HUDEP-2 (cell line): Measurements from ENCODE around the gene SHBG.
A peak's percentile ranks its signal among the peaks of the same experiment; 100 is the strongest.
"Not testable (repeated sequence)": the region's sequence is repeated elsewhere in the genome, so short reads cannot be mapped to it uniquely, and the experiment has no call there.

Experiments used
- DNase-seq, 76 experiments: peaks; one replicate each; lab custom pipeline; 2025; ENCODE audit not compliant: unreplicated experiment in 76 of 76; lab: John Stamatoyannopoulos, UW

The SHBG gene

DNA sequence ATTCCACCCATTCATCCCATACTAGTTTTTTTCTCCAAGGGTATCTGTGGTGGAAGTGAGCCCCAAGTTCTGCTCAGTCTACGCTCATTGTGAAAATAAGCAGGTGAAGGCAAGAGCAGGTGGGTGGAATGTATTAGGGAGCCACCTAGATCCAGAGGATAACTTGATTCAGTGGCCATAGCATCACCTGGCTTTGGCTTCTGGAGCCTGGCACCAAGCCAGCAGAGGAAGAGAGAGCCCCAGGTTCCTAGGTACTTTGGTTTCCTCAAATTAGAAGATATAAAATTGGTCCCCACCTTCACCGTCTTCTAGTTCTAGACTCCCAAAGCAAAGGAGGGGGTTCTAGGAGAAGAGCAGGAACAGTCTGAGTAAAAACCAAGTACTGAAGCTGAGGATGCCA lies 19.3 kb upstream of the SHBG start:
- DNase-seq = no peak

DNA sequence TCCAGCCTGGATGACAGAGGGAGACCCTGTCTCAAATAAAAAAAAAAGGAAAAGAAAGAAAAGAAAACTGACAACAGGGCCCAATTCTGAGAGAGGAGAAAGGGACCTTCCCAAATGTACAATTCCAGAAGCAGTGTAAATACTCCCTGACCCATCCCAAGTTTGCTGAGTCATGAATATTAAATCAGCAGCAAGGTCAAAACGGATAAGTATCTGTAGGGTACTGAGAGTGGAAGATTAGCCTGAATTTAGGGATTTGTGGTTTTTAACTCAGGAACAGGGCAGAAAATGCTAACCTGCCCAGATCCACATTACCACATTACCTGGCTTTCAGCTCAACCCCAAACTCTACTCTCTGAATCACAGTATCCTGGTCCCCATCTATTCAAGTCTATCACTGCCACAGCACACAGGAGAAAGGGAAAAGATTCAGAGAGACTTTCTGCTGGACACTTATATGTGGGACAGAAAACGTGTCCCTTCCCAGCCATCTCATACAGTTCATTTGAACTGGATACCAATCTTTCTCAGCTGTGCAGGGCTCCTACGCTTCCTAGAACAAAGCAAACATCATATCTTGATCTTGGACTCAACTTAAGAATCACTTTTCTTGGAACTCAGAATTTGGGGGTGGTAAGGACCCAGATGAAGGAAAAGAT lies 18.2 kb upstream of the SHBG start:
- peak in 1 of 76 experiments; percentile 20 for DNase-seq

DNA sequence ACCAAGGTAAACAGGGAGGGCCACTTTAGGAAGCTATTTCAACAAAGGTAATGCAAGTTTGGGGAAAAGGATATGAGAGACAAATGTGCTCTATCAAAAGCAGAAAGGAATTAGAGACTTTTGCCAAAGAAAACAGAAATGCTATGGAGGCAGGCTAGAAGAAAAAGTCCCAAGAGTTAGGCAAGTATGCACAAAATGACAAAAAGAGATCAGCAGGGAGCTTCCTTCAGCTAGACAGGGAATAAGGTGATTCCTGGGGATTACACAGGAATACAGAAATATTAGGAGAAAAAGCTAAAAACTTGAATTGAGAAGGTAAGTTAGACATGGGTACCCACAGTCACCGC lies 17.7 kb upstream of the SHBG start:
- DNase-seq = no peak

DNA sequence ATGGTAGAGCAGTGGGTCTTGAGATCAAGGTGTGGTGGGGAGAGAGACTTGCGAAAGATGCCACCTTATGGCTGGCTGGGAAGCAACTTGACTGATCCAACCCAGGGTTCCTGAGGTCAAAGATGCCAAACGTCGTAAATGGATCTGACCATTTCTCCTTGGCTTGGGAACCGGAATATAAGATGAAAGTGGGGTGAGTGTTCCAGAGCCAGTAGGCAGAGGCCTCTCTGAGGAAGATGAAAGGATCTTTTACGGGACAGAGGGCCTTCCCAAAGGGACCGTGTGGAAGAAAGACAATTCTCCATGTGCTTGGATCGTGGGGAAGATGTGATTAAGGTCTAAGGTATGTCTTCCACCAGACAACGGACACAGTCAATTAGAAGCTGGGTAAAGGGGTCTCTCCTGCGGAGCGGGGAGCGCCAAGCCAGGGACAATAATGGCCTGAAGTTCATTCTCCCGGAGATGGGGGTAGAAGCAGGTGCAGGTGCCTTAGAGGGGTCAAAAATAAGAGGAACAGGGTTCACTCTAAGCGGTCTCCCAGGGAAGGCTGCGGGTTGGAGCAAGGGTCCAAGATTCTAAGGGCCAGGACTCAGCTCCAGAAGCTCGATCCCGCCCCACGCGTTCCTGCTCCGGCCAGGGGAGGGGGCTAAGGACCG lies 16.0 kb upstream of the SHBG start:
- peak in 3 of 76 experiments; percentile 2 to 21 (median 5) for DNase-seq

DNA sequence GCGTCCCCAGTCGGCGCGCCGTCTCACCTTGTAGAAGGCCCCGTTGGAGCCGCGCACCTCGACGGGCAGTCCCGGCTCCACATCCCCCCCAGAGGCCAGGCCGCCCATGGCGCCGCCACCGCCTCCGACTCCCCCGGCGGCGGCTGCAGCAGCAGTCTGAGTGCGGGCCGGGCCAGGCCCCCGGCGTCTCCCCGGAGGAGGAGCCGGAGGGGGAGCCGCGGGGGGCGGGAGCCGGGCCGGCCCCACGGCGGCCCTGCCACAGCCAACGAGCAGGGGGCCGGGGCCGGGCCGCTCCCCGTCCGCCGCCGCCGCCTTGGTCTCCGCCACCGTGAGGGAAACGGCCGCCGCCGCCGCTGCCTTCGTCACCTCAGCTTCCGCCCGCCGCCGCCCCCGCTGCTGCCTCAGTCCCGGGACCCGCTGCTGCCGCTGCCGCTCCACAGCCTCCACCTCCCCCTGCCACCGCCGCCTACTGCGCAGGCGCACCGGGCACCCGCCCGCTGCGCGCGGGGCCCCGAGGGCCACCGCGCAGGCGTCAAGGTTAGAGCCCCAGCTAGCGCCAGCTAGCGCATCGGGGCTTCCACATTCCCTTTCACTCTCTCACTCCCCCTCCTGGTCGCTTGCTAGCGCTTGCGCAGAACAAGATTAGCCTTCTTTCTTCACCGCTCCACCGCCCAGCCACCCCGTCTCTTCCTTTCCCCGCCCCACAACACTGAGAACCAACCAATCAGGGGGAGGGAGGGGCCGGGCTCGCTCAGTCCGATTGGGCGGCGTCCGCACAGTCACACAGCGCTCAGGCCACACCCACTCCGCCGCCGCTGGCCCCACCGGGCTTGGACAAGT lies 15.3 kb upstream of the SHBG start, which contains the start of gene FXR2:
Gene FXR2 (minus strand): TSS at position 473 of the 840 bp plus-strand sequence. CDS start 365 bp downstream, at position 108.
- peak in 75 of 76 experiments; percentile 43 to 100 (median 99) for DNase-seq

DNA sequence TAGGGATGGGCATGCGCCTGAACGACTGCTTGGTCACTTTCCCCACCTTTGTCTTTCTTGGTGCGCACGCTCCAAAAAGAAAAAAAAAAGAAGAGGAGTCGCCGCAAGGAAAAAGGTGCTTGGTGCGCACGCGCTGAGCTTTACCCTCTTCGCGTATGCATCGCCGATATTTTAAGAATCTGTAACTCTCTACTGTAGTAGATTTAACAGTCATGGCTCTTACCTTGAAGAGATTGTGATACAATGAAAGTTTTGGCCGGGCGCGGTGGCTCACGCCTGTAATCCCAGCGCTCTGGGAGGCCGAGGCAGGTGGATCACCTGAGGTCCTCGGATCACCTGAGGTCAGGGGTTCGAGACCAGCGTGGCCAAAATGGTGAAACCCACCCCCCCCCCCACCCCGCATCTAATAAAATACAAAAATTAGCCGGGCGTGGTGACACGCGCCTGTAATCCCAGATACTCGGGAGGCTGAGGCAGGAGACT lies 14.6 kb upstream of the SHBG start:
- DNase-seq = no peak

DNA sequence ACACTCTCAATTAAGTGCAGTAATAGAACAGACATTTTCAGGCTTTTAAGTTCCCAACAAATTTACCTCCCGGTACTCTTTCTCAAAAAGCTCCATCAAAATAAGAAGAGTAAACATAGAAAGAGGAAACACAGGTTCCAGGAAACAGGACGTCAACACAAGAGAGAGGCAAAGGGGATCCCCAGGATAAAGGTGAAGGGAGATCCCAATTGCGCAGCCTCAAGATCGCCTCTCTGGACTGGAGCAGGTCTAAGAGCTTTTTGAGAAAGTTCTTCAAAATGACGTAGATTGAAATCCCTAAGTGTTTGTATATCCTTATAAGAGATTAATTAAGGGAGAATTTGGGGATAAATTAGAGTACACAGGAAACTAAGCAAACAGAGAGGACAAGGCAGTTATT lies 11.3 kb upstream of the SHBG start:
- DNase-seq = no peak

DNA sequence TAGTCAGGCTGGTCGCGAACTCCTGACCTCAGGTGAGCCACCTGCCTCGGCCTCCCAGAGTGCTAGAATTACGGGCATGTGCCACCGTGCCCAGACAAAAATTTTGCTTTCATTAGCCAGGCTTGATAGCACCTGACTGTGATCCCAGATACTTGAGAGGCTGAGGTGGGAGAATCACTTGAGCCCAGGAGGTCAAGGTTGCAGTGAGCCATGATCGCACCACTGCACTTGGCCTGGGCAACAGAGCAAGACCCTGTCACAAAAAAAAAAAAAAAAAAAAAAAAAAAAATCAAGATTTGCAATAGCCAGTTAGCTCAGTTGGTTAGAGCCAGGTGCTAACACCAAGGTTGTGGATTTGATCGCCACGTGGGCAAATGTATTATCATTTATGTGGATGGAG lies 9.1 kb upstream of the SHBG start:
- DNase-seq = no peak

DNA sequence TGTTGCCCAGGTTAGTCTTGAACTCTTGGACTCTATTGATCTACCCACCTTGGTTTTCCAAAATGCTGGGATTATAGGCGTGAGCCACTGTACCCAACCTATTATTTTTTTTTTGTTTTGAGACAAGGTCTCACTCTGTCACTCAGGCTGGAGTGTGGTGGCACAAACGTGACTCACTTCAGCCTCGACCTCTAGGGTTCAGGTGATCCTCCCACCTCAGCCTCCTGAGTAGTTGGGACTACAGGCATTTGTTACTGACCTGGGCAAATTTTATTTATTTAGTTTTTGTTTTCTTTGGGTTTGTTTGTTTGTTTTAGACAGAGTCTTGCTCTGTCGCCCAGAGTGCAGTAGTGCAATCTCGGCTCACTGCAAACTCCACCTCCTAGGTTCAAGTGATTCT lies 6.3 kb upstream of the SHBG start:
- no peak for DNase-seq

DNA sequence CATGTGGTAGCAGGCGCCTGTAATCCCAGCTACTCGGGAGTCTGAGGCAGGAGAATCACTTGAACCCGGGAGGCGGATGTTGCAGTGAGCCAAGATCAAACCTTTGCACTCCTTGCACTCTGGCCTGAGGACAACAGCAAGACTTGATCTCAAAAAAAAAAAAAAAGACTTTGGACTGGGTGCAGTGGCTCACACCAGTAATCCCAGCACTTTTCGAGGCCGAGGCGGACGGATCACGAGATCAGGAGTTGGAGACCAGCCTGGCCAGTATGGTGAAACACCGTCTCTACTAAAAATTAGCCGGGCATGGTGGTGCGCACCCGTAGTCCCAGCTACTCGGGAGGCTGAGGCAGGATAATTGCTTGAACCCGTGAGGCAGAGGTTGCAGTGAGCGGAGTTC lies 4.2 kb upstream of the SHBG start:
- not testable (repeated sequence) for DNase-seq

DNA sequence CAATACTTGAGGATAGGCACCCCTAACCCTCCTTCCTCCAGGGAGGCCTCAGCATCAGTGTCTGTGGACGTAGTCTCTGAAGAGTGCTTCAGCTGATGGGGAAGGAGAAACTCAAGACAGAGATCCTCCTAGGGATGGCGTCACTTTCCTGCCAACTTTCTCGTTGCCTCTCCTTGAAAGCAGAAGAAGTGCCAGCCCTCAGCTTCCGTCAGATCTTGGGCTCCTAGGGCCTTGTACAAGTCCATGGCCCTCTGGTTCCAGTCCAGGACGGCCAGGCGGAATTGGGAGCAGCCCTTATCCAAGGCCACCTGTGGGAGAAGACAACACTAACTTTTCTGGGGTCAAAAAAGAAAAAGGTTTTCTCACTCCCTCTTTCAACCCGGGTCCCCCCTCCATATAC lies 3.6 kb upstream of the SHBG start:
- no peak for DNase-seq

DNA sequence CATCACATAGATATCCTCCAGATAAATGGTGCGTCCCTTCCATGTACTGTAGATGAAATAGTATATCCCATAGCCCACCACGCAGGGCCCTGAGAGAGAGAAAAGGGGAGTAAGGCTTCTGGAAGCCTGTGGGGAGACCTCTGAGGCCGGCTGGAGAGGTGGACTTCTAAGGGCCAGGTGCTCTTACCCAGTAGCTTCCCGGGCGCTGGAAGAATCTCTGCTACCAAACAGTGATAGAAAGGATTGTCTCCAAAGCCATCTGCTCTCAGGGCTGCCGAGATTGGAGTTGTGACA lies 3.0 kb upstream of the SHBG start:
- peak in 18 of 76 experiments; percentile 3 to 51 (median 22) for DNase-seq

DNA sequence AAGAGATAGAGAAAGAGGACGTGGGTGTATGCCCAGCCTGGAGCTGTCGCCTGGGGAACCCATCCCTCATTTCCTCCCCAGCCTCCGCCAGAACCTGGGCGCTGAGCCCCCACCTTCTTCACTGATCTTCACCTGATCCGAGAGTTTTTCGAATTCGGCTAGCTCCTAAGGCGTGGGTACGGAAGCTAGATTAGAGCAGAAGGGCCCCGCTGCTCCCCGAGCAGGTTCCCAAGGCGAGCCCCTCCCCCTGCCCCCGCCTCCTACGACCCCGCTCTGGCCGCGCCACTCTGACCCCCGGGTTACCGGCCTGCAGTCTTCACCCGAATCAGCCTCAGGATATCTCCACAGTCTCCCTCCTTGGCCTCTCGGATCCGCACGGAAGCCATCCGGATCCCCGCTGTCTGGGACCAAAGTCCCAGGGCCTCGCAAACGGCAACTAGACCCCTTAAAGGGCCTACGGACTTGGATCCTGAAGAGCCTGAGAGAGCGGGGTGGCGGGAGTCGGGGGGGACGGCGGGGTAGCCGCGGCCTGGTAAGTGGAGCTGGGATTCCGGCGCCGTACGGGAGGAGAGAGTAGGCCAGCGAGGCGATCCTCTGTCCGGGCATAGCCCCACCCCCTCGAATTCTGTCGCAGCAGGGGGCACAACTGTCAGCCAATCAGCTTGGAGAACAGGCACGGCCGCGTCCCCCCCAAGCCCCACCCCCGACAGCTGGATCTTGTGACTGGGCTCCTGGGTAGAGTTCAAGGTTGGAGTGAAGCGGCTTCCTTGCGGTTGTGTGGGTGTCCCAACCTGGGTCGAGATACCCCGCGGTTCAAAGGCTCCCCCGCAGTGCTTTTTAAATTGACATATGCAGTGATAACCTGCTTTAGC lies 2.4 kb upstream of the SHBG start, which contains the start of gene SAT2:
Gene SAT2 (minus strand): TSS at position 572 of the 872 bp plus-strand sequence. CDS start 186 bp downstream, at position 386.
- peak in 70 of 76 experiments; percentile 23 to 97 (median 87) for DNase-seq

DNA sequence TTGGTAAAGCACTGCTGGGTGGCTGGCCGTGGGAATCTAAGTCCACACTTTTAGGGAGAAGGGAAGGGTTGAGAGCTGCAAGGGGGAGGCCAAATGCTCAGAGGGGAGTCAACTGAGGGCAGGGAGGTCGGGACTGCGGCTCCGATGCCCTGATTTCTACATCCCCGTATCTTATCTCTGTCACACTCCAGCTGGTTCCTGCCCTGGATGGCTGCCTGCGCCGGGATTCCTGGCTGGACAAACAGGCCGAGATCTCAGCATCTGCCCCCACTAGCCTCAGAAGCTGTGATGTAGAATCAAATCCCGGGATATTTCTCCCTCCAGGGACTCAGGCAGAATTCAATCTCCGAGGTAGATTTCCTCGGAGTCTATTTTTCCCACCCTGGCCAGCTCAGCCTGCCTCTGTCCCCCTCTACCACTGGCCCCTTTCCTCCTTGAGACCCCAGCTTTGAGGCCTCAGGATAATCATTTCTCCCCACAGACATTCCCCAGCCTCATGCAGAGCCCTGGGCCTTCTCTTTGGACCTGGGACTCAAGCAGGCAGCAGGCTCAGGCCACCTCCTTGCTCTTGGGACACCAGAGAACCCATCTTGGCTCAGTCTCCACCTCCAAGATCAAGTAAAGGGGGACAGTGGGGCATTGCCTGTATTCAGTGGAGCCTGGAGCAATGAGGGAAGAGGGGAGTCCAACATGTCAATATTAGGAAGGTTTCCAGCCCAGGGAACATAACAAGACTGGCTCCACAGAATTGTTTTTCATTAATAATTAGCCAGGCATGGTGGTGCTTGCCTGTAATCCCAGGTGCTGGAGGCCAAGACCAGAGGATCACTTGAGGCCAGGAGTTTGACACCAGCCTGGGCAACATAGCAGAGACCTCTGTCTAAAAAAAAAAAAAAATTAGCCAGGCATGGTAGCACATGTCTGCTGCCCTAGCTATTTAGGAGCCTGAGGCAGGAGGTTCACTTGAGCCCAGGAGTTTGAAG lies 1.8 kb downstream of the SHBG start:
- no peak for DNase-seq

DNA sequence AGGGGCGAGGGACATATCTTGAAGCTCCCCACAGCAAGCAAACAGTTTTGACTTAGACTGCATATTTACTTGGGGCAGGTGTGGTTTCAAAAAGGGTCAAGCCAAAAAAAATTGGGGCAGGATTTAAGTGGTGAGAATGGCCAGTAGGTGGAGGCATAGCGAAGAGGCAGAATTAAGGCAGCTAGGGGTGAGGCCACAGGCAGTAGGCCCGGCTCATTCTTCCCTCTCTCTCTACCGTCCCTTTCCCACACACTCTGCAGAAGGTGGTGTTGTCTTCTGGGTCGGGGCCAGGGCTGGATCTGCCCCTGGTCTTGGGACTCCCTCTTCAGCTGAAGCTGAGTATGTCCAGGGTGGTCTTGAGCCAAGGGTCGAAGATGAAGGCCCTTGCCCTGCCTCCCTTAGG lies 2.6 kb downstream of the SHBG start:
- DNase-seq = peak in 53 of 76 experiments; percentile 9 to 76 (median 45)

DNA sequence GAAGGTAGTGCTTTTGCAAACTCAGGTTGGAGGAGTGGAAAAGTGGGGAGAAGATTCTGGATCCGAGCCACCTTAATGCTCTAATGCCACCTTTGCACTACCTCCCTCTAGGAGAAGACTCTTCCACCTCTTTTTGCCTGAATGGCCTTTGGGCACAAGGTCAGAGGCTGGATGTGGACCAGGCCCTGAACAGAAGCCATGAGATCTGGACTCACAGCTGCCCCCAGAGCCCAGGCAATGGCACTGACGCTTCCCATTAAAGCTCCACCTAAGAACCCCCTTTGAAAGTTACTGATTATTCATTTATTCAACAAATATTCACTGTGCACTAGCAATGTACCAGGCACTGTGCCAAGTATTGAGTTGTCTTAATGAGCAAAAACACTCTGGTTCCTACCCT lies 3.2 kb downstream of the SHBG start:
- DNase-seq = no peak

DNA sequence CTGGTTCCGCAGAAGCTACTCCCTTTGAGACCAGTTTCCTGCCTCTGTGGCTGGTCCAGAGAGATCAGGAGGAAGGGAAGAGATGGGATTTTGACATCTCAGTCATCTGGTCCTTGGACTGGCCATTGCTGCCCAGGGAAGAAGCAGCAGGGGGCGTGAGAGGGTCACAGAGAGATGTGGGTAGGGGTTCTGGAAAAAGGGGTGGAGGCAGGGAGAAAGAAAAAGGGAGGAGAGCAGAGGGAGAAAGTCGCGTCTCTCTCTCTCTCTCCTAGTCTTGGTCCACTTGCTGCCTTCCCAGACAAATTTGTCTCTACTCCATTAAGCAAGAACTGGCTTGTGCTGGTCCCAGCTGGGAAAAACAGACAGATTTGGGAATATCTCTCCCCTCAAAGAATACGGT lies 4.4 kb downstream of the SHBG start:
- peak in 35 of 76 experiments; percentile 7 to 53 (median 30) for DNase-seq

DNA sequence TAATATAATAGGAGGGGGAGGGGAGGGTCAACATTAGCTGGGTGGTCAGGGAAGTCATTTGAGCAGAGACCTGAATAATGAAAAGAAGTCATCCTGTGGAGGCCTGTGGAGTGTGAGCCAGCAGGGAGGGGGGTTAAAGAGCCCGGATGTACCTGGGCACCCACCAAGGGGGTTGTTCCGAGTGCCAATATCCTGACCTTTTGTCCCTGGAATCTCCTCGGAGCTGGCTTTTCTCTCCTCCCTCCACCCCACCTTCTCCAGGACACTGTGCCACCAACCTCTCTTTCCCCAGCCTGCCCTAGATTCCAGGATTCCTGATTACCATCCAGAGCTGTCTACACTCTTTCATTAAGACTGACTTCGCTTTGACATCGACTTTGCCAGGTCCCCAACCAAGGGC lies 6.2 kb downstream of the SHBG start:
- no peak for DNase-seq

DNA sequence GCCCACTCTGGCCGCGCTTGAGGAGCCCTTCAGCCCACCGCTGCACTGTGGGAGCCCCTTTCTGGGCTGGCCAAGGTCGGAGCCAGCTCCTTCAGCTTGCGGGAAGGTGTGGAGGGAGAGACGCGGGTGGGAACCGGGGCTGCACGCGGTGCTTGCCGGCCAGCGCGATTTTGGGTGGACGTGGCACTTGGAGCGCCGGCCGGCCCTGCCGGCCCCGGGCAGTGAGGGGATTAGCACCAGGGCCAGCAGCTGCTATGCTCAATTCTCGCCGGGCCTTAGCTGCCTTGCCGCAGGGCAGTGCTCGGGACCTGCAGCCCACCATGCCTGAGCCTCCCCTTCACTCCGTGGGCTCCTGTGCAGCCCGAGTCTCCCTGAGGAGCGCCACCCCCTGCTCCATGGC lies 10.8 kb downstream of the SHBG start:
- DNase-seq = no peak
